Right lobe of liver (tissue), 4 donors: ENCODE results near the gene GRAMD2A.

Source experiments
- POLR2A ChIP-seq: fragments of 450-650 bp; IDR thresholded peaks from one replicate; pipeline ENCODE4 v1.6.1; 2017; ENCODE audit warnings: antibody characterized with exemption, mild to moderate bottlenecking
- TF ChIP-seq, protein P1 (sequence below), 4 donors: fragments of 200-600 bp in 3 of 4; fragments of 450-650 bp in 1 of 4; IDR thresholded peaks; one replicate each; pipeline versions ENCODE4 v1.5.1 to v1.8.0; 2016 to 2022; ENCODE audit warnings: antibody characterized with exemption in 4 of 4, mild to moderate bottlenecking in 2 of 4
- donor health status: DM: no; HTN: no; CAD: no.
- donor health status: DM: no; HTN: no; CAD: no.
- donor health status: DM: no; HTN: yes; CAD: no.

- TF ChIP-seq, protein P1, sequence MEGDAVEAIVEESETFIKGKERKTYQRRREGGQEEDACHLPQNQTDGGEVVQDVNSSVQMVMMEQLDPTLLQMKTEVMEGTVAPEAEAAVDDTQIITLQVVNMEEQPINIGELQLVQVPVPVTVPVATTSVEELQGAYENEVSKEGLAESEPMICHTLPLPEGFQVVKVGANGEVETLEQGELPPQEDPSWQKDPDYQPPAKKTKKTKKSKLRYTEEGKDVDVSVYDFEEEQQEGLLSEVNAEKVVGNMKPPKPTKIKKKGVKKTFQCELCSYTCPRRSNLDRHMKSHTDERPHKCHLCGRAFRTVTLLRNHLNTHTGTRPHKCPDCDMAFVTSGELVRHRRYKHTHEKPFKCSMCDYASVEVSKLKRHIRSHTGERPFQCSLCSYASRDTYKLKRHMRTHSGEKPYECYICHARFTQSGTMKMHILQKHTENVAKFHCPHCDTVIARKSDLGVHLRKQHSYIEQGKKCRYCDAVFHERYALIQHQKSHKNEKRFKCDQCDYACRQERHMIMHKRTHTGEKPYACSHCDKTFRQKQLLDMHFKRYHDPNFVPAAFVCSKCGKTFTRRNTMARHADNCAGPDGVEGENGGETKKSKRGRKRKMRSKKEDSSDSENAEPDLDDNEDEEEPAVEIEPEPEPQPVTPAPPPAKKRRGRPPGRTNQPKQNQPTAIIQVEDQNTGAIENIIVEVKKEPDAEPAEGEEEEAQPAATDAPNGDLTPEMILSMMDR (IDR thresholded peaks at IDR 0.05): peak; percentile 76 to 91 (median 82)
- no peak for TF ChIP-seq POLR2A
Measured at GRCh38 chr15:72155635-72156616, 41.7 kb downstream of the GRAMD2A start.
